NCI-H1694 treated with DMSO at 0.1 percent for 48 hours (cell line): Measurements from ENCODE around the gene TMEM212.

Experiments
- DNase-seq: peaks from one replicate; lab custom pipeline; 2025; lab: John Stamatoyannopoulos, UW

TMEM212 gene

DNA sequence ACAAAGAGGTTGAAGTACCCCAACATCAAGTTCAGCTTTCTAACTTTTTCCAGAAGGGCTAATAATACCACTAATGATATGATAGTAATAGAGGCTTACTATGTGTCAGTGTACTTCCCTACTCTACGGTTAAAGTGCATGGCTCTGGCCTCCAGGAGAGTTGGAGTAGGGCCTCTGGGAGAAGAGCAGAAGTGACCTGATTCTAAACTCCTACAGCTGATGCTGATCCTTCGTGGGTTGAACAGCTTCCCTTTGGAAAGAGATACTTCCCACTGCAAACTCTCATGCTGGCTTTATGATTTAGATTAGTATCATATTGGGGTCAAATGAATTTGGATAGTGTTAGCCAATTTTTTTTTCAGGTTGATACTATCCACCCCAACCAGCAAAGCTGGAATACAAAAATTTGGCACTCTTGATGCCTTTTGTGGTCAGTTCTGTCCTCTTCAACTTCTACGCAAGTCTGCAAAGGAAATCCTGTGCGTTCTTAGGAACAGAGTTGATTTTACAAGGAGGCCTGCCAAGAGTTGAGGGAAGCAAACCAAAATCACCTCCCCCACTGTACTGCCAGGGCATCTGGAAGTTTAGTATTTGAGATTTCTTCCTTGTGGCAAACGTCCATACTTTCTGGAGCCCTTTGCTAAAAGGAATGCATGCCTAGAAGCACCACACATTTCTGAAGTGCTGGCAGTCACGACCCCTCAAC lies 17.8 kb downstream of the TMEM212 start:
- no peak for DNase-seq

GRCh38 chr3:171862392-171862791 lies 19.2 kb downstream of the TMEM212 start:
- DNase-seq = no peak

DNA sequence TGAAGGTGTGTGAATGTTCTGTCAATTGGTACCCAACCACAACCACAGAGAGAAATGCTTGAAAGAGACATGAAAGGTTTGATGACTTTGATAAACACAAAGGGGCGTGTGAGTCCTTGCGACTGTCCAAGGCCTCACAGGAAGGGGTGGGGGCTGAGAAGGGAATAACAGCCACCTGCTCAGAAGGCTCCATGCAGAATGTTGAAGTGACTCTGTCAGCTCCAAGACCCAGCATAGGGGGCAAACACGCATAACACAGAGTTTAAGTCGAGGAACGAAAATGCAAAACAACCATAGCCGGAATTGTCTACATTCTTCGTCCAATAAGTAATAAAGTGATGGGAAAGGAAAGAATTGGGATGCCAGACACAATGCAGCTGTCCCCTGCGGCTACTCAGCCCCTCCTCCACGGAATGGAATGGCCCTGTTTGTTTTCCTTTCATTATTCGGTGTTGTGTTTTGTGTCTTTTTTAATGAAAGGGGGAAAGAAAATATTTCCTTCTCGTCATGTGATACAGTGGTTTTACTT lies 19.9 kb downstream of the TMEM212 start:
- no peak for DNase-seq

GRCh38 chr3:171863920-171864319 lies 20.8 kb downstream of the TMEM212 start:
- no peak for DNase-seq

- no peak for DNase-seq
Observed at GRCh38 chr3:171865191-171865865, 22.2 kb downstream of the TMEM212 start.

DNA sequence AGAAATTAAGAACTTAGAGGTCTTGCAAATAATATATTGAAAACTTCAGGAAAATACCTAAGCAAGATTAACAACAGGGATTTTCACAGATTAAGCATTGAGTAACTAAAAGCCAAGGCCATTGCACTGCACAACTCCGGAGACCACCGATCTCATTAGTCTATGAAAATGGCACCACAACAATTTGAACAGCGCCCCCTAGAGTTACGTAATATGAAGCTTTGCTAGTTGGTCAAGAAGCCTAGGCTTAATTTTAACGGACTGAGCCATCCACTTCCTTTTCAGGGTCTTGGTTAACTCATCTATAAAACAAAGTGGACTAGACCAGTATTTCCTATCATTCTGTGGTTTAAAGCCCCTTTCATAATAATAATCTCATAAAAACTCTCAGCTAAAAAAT lies 24.8 kb downstream of the TMEM212 start:
- DNase-seq = no peak

- no peak for DNase-seq
Observed at GRCh38 chr3:171871392-171872274, 28.5 kb downstream of the TMEM212 start.

- no peak for DNase-seq
Observed at GRCh38 chr3:171873580-171873979, 30.4 kb downstream of the TMEM212 start.

GRCh38 chr3:171874251-171874681 lies 31.1 kb downstream of the TMEM212 start:
- DNase-seq = no peak

DNA sequence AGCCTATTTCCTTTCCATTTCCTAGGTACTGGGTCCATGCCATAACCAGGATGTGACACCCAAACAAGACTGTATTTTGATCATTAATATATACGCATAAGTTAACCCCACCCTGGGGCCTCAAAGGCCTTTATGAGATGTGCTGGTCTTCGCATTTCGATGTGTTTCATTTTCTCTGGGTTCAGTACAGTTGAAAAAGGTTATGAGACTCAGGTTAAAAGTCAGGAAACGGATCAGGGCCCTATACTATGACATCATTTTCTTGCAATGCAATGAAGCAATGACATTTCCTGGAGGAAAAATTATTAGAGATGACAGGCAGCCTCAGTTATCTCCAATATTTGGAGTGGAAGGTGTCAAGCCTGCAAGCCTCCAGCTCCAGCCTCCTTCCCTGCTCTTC lies 31.7 kb downstream of the TMEM212 start:
- no peak for DNase-seq

DNA sequence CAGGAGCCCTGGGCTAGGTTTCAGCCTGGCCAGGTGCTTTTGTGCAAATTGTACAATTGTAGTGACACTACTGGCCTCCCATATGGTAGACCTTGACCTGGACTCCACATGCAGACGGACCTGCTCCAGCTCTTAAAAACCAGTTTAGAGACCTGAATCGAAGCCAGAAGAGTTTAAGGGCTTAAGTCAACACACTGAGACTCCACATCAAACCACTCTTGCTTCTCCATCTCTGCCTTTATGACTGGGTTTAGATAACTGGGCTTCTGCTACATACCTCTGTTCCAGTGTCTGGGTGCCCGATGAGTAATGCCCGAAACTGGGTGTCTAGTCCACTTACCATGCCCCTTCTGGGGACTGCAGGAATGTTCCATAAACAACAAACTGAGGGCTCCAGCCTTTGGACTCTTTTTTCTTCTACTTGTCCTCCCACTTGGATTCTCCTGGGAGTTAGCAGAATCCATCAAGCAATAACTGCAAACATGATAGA lies 32.8 kb downstream of the TMEM212 start:
- DNase-seq = no peak

GRCh38 chr3:171876680-171877147 lies 33.6 kb downstream of the TMEM212 start:
- no peak for DNase-seq

- DNase-seq = no peak
Observed at GRCh38 chr3:171878461-171879225, 35.5 kb downstream of the TMEM212 start.

GRCh38 chr3:171879472-171879871 lies 36.3 kb downstream of the TMEM212 start:
- DNase-seq = no peak

GRCh38 chr3:171880101-171880870 lies 37.1 kb downstream of the TMEM212 start:
- DNase-seq = no peak

- no peak for DNase-seq
Observed at GRCh38 chr3:171881251-171881650, 38.1 kb downstream of the TMEM212 start.

- no peak for DNase-seq
Observed at GRCh38 chr3:171883257-171883892, 40.2 kb downstream of the TMEM212 start.

DNA sequence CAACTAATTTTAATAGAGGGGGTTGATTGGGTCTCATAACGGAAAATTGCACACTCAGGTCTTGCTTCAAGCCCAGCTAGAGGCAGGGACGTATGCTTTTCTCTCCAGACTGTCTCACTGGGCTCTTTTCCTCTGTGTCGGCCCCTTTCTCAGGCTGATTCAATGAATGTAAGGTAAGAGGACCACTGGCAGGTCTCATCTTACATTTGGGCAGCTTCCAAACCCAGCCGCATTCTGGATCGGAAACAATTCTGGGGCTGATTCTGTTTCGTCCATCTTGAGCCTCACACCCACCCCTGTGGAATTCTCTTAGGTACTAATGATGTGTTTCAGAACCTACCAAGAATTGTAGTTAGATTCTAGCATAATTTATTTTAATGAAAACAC lies 40.7 kb downstream of the TMEM212 start:
- no peak for DNase-seq

DNA sequence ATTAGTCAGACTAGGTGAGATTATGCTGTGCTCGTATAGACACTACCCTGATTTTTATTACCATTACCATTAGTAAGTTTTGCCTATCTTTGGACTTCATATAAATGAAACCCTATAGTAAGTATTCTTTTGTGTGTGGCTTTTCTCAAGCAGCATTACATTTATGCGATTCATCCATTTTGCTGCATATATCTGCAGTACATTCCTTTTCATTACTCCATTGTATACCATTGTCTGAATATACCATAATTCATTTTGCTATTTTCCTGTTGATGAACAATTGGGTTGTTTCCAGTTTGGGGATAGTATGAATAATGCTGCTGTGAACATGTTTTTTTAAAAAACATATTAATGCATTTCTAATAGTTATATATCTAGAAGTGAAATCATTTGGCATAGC lies 45.3 kb downstream of the TMEM212 start:
- no peak for DNase-seq

DNA sequence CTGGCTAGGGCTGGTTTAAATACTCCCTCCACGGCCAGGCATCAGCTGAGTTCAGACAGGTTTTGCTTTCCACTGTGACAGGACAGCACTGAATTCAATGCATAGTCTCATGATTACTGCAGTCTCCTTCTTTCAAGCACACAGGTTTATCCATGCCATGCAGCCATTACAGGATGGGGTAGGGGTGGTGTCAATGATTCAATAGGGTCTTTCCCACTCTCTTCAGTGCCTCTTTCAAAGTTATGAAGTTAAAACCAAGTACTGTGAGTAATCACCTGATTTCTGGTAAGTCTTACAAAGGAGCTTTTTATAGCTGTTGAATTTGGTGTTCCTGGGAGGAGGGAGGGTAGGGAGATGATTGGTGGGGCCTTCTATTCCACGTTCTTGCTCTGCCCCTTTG lies 47.2 kb downstream of the TMEM212 start:
- no peak for DNase-seq
